GM18498 (cell line): ENCODE results near the gene CGB8.
"Not testable (repeated sequence)": the region's sequence is repeated elsewhere in the genome, so short reads cannot be mapped to it uniquely, and the experiment has no call there.

Experiments used
- ATAC-seq: cut with Tn5 transposase; IDR thresholded peaks from one replicate; pipeline ENCODE4 v1.9.1; 2021; ENCODE audit warnings: mild to moderate bottlenecking, moderate library complexity; ENCODE audit not compliant: unreplicated experiment

Gene CGB8

DNA sequence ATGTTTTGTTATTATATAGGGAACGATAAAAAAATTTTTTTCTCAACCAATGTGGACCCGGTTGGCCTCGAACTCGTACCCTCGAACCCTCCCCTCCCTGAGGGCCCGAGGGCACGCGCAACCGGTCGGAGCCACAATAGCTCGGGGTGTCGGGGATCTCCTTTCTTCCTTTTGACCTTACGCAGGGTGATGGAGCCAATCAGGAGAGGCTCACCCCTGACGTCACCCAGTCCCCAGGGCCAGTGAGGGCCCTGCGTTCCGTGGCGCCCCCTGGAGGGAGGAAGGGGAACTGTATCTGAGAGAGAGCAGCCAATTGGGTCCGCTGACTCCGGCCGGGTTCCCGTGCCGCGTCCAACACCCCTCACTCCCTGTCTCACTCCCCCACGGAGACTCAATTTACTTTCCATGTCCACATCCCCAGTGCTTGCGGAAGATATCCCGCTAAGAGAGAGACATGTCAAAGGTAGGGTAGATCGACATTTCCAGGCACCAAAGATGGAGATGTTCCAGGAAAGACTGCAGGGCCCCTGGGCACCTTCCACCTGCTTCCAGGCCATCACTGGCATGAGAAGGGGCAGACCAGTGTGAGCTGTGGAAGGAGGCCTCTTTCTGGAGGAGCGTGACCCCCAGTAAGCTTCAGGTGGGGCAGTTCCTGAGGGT, 17.1 kb downstream of the CGB8 start, which contains the start of gene CGB2:
Gene CGB2, plus strand, starts transcription at position 249 of the 660 bp plus-strand sequence. Its CDS starts 206 bp downstream, at position 455.
- ATAC-seq: not testable (repeated sequence)

DNA sequence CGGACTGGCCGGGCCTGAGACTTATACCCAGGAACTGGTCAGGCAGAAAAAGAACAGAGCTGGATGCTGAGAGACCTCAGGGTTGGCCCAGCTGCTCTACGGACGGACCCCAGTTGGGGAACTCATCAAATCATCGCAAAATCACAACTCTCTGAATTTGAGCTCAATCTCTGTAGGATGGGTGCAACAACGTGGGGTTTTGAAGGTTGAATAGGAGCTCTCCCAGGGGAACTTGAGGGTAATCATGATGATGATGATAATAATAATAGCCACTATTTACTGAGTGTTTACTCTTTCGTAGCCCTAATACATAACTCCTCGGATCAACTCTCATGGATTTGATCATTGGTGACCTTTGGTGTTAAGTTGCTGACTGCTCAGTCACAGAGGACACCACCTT, 18.6 kb downstream of the CGB8 start:
- ATAC-seq: not testable (repeated sequence)

DNA sequence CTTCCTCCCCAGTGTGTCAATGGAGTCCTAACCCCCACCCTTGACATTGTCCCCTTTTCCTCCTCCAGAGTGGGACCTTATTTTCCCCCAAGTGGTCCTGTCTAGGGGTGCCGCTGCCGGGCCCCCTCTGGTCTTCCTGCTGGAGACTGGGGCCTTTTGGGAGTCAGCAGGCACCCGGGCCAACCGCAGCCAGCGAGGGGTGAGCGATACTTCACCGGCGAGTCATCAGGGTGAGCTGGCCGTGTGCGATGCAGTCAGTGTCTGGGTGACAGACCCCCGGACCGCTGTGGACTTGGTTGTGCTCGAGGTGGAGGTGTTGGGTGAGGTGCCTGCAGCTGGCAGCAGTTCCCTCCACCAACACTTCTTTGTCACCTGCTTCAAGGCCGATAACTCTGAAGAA, 19.2 kb downstream of the CGB8 start:
- not testable (repeated sequence) for ATAC-seq

DNA sequence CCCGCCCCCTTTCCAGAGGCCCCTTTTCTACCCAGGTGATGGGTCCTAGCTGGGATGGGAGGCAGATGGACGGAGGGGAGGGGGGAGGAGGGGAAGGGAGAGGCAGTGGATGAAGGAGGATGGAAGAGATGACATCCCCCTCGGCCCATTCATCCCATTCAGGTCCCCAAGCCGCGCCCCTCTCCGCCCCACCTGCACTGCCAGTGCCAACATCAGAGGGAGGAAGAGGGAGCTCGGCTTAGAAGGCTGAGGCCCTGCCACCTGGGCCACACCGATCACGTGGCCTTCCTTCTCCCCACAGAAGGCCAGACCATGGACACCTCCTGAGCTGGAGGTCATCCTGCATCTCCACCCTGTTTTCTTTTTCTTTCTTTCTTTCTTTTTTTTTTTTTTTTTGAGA, 20.2 kb downstream of the CGB8 start:
- ATAC-seq: not testable (repeated sequence)

GRCh38 chr19:49025599-49025998, 23.3 kb downstream of the CGB8 start:
- not testable (repeated sequence) for ATAC-seq

DNA sequence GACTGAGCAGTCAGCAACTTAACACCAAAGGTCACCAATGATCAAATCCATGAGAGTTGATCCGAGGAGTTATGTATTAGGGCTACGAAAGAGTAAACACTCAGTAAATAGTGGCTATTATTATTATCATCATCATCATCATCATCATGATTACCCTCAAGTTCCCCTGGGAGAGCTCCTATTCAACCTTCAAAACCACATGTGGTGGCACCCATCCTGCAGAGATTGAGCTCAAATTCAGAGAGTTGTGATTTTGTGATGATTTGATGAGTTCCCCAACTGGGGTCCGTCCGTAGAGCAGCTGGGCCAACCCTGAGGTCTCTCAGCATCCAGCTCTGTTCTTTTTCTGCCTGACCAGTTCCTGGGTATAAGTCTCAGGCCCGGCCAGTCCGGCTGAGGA, 23.8 kb downstream of the CGB8 start:
- not testable (repeated sequence) for ATAC-seq

- not testable (repeated sequence) for ATAC-seq
Measured at GRCh38 chr19:49024233-49024632, 24.7 kb downstream of the CGB8 start, which contains the start of gene CGB3. TSS of gene CGB3 (minus strand) at chr19:49024333. CDS start at chr19:49023971, 362 bp downstream.

DNA sequence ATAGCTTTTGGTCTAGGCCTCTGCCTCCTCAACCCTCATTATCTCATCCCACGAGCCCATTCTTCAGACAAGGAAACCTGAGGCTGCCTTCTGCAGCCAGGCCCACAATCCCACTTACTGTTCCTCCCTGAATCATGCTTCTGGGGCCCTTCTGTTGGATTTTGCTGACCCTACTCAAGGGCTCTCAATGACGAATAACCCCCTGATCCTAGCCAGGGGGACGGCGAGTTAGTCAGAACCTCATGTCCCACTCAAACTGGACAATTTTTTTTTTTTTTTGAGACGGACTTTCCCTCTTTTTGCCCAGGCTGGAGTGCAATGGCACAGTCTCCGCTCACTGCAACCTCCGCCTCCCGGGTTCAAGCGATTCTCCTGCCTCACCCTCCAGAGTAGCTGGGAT, 26.8 kb downstream of the CGB8 start:
- no peak for ATAC-seq

DNA sequence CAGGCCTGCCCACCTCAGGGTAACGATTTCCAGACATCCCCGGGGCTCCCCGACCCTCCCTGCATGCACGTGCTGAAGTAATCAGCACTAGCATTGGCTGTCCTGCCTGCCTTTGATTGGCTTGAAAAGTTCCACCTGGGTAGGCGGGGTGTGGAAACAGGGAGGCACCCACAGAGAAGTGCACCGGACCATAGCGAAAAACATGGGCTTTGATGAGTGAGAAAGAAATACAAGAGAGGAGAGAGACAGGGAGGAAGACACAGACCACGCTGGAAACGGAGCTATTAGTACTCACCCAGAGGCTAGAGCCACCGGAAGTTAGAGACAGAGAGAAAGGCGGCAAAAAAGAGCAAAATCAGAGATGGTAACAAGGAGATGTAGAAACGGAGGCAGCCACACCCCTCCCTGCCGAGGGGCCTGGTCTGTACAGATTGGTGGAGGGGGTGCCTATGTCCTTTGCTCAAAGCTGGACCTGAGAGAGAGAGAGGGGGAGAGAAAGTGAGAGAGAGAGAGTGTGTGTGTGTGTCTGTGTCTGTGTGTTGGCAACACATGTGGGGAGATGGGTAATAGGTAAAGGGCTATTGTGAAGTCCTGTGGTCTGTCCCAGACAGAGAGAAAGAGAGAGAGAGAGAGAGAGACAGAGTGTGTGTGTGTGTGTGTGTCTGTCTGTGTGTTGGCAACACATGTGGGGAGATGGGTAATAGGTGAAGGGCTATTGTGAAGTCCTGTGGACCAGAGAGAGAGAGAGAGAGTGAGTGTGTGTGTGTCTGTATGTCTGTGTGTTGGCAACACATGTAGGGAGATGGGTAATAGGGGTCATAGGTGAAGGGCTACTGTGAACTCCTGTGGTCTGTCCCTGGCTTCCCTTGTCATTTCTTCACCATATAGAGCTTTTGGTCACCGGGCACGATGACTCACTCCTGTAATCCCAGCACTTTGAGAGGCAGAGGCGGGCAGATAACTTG, 27.7 kb downstream of the CGB8 start:
- ATAC-seq: no peak

DNA sequence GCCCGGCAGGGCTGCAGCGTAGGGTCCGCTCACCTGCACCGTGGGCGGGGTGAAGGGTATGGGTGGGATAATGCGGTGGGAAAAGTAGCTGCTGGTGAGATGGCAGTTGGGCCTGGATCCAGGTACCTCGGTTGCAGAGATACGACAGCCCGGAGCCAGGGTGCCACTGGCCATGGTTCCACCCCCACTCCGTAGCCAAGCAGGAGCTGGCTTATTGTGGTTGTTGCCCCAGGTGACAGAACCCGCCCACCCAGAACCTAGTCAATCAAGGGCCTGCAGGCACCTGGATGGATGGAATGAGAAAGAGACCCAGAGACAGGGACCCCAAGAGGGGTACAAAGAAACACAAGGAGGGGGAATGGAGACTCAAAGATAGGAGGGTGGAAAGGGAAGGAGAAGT, 28.6 kb downstream of the CGB8 start:
- no peak for ATAC-seq

- ATAC-seq: no peak
Measured at GRCh38 chr19:49019242-49019932, 29.5 kb downstream of the CGB8 start.

GRCh38 chr19:49018388-49019241, 30.3 kb downstream of the CGB8 start:
- not testable (repeated sequence) for ATAC-seq

DNA sequence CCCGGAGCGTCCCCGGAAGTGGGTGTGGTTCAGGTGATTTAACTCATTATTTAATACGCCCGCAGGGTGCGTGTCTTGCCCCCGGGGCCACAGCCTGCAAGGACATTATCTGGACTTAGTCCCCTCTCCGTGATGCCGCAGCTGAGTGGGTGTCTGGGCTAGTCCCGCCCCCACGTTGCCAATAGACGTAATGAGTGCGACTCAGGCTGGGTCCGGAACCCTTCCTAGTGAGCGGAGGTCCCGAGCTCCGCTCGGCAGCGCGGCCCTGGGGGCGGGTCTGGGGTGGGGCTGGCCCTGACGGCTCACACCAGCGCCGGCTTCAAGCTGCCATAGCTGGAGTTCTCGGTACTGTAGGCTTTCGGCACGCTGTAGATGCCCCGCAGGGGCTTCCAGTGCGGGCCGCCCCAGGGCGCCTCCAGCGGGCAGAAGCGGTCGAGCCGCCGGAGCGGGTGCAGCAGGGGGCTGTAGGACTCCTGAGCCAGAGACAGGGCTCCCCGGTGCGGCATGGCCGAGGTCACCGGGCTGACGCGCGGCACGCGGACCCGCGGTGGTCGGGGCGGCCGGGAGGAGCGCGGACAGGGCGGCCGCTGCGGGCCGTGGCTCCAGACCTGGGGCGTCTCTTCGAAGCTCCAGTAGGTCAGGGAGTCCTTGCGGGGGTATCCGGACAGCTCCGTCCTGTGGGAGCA, 31.1 kb downstream of the CGB8 start:
- peak; percentile 61 for ATAC-seq

DNA sequence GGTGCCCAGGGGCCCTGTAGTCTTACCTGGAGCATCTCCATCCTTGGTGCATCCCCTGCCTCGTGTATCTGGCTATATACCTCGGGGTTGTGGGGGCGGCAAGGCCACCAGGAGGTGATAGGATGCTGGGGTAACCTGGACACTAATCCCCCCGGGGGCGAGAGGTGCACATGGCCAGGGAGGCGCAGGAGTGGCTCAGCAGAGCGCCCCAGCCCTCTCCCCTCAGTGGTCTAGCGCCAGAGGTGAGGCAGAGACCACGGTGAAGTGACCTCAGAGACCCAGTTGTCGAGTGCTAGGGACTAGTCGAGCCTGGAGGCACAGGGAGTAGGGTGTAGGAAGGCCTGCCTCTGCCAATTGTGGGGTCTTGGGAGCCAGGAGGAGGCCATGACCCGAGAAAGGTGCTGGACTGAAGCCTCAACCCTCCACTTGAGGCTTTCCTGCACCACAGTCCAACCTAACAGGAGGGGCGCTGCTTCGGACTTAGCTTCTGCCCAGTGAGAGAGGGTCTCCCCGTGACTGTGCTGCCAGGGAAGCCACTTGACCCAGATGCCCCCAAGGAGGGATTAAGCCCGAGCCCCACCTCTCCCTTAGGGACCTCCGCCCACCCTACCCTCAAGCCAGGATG, 31.8 kb downstream of the CGB8 start, which contains the start of gene LHB:
Gene LHB, minus strand, starts transcription at position 51 of the 625 bp plus-strand sequence. Its CDS starts 10 bp downstream, at position 41.
- ATAC-seq: no peak

GRCh38 chr19:49016067-49016839, 32.7 kb downstream of the CGB8 start:
- ATAC-seq: no peak

DNA sequence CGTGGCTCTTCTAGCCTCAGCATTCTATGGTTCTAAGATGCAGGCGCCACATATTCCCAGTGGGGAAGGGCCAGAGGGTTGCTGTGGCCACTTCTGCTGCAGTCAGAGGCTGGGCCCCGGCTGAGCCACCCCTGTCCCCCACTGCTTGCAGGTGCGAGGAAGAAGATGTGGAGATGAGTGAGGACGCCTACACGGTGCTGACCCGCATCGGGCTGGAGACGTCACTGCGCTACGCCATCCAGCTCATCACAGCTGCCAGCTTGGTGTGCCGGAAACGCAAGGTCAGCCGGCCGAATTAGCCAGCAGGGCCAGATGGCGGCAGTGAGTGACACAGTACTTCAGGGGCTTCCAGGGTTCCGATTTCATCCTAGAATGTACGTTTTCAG, 34.0 kb downstream of the CGB8 start:
- ATAC-seq: no peak

- no peak for ATAC-seq
Measured at GRCh38 chr19:49014123-49014869, 34.6 kb downstream of the CGB8 start.

GRCh38 chr19:49011194-49011593, 37.7 kb downstream of the CGB8 start:
- no peak for ATAC-seq
